B cell (primary cell): Measurements from ENCODE around the gene FAM110C. TPM values are rescaled to one million over a fixed set of nuclear protein-coding genes. Genes with fewer than 3 reads are reported as not detected.
"Not testable (repeated sequence)": the region's sequence is repeated elsewhere in the genome, so short reads cannot be mapped to it uniquely, and the experiment has no call there.

Experiments used
- ATAC-seq: fragments of 200-7000 bp; cut with Tn5 transposase; one replicate; pipeline ENCODE4 v1.10.0; 2021; ENCODE audit warnings: low read depth, mild to moderate bottlenecking, moderate number of reproducible peaks, moderate library complexity
- CTCF ChIA-PET: fragments of 350-600 bp; sonication (Branson Sonifier 250); formaldehyde crosslinking; loops from one replicate; lab custom pipeline; 2021; ENCODE audit warnings: antibody characterized with exemption, inconsistent platforms; lab: Charles Lee
- POLR2A ChIA-PET: fragments of 350-600 bp; sonication (Branson Sonifier 250); formaldehyde crosslinking; loops from one replicate; lab custom pipeline; 2021; ENCODE audit warnings: antibody characterized with exemption; lab: Charles Lee
- DNase-seq: peaks from one replicate; pipeline ENCODE4 v3.0.0; 2013
- H2AFZ ChIP-seq: 2 replicates; pipeline ENCODE4 v1.6.1; 2012; ENCODE audit warnings: mild to moderate bottlenecking, low read depth, low read length; ENCODE audit not compliant: insufficient read depth, poor library complexity, severe bottlenecking
- H3K27ac ChIP-seq, 2 donors: 1 replicate in 1 of 2; 2 replicates in 1 of 2; pipeline ENCODE4 v1.5.1; 2012 to 2013; ENCODE audit warnings: low read length in 2 of 2, mild to moderate bottlenecking in 2 of 2, moderate library complexity in 1 of 2
- H3K27me3 ChIP-seq, 4 experiments: fragments of 200-600 bp in 1 of 4; sonication (generic) in 1 of 4; replicated peaks in 1 of 4; 1 replicate in 2 of 4; 2 replicates in 2 of 4; pipeline versions ENCODE4 v1.6.1 to v1.7.0; 2013 to 2016; ENCODE audit warnings: low read length in 3 of 4, mild to moderate bottlenecking in 2 of 4, mixed read lengths in 1 of 4, moderate library complexity in 1 of 4; ENCODE audit not compliant: insufficient read depth in 4 of 4, control insufficient read depth in 3 of 4; ENCODE audit errors: control extremely low read depth in 1 of 4
- H3K36me3 ChIP-seq, 2 experiments: replicated peaks in 1 of 2; 1 replicate in 1 of 2; 2 replicates in 1 of 2; pipeline versions ENCODE4 v1.6.1 to v1.7.1; 2013; ENCODE audit warnings: low read length in 1 of 2; ENCODE audit not compliant: insufficient read depth in 2 of 2, control insufficient read depth in 1 of 2; ENCODE audit errors: control extremely low read depth in 1 of 2, extremely low read depth in 1 of 2
- H3K4me1 ChIP-seq, 2 donors: fragments of 200-600 bp in 1 of 2; sonication (generic) in 1 of 2; 1 replicate in 1 of 2; 2 replicates in 1 of 2; pipeline versions ENCODE4 v1.5.1 to v1.6.1; 2013 to 2017; ENCODE audit warnings: low read length in 2 of 2; ENCODE audit not compliant: control insufficient read depth in 2 of 2, insufficient read depth in 2 of 2
- H3K4me2 ChIP-seq: replicated peaks from 2 replicates; pipeline ENCODE3; 2012; ENCODE audit warnings: mild to moderate bottlenecking, low read depth, low read length; ENCODE audit not compliant: poor library complexity, severe bottlenecking
- H3K4me3 ChIP-seq, 5 experiments: fragments of 200-600 bp in 1 of 5; sonication (generic) in 1 of 5; 1 replicate in 3 of 5; 2 replicates in 2 of 5; pipeline versions ENCODE4 v1.5.1 to v1.7.0; 2011 to 2016; ENCODE audit warnings: low read length in 4 of 5, mild to moderate bottlenecking in 4 of 5, low read depth in 2 of 5, control low read depth in 1 of 5, moderate library complexity in 1 of 5; ENCODE audit not compliant: insufficient read depth in 1 of 5; ENCODE audit errors: control extremely low read depth in 1 of 5, extremely low read depth in 1 of 5
- H3K79me2 ChIP-seq: fragments of 200-600 bp; sonication (generic); one replicate; pipeline ENCODE4 v1.6.0; 2016; ENCODE audit warnings: low read length; ENCODE audit not compliant: control insufficient read depth, insufficient read depth
- H3K9ac ChIP-seq: fragments of 200-600 bp; sonication (generic); 2 replicates; pipeline ENCODE4 v1.6.1; 2017; ENCODE audit warnings: mild to moderate bottlenecking, low read length, moderate library complexity
- H3K9me3 ChIP-seq, 3 donors: one replicate each; pipeline versions ENCODE4 v1.6.1 to v1.7.1; 2013; ENCODE audit warnings: low read length in 2 of 3; ENCODE audit not compliant: control insufficient read depth in 2 of 3, insufficient read depth in 1 of 3; ENCODE audit errors: control extremely low read depth in 1 of 3
- H4K20me1 ChIP-seq: 2 replicates; pipeline ENCODE4 v1.6.0; 2012; ENCODE audit warnings: mild to moderate bottlenecking, low read length; ENCODE audit not compliant: insufficient read depth, control insufficient read depth, poor library complexity, severe bottlenecking
- H3K27ac Mint-ChIP-seq: one replicate; pipeline ENCODE4 v1.8.0; 2021; ENCODE audit warnings: mixed read lengths
- H3K27me3 Mint-ChIP-seq: one replicate; pipeline ENCODE4 v1.8.0; 2021; ENCODE audit warnings: mixed read lengths
- H3K4me1 Mint-ChIP-seq: one replicate; pipeline ENCODE4 v1.8.0; 2021; ENCODE audit warnings: mixed read lengths
- H3K4me3 Mint-ChIP-seq: one replicate; pipeline ENCODE4 v1.8.0; 2021; ENCODE audit warnings: mixed read lengths
- H3K9me3 Mint-ChIP-seq: one replicate; pipeline ENCODE4 v1.8.0; 2022; ENCODE audit warnings: mixed read lengths; ENCODE audit not compliant: insufficient read depth
- EZH2 ChIP-seq: IDR thresholded peaks from 2 replicates; pipeline ENCODE4 v1.6.1; 2012; ENCODE audit warnings: borderline replicate concordance, low read depth, mild to moderate bottlenecking, moderate library complexity, low read length; ENCODE audit not compliant: insufficient read depth, poor library complexity, severe bottlenecking
- WGBS: methylation state at CpG from one replicate; pipeline ENCODE4 v1.1.5; 2013; ENCODE audit warnings: missing lambda C conversion rate; ENCODE audit not compliant: insufficient coverage; 5-methylcytosine and 5-hydroxymethylcytosine counted together
- intact Hi-C: fragments of 100-400 bp; cut with micrococcal nuclease; formaldehyde crosslinking; loops from one replicate; pipeline ENCODE4 v1.10.0; 2022
- polyA plus RNA-seq: library from polyadenylated mRNA; depleted of rRNA; stranded (reverse); fragments of >200 nt; gene quantifications from 2 replicates; pipeline ENCODE4 v1.2.3, GENCODE V29; 2012
- total RNA-seq, 2 donors: library from RNA; stranded (reverse); fragments of 120-200 nt in 1 of 2; gene quantifications; 1 replicate in 1 of 2; 2 replicates in 1 of 2; pipeline versions ENCODE4 v1.2.3 to v1.2.4, GENCODE V29; 2013 to 2022
- TF ChIP-seq, protein P1 (sequence below): fragments of 200-600 bp; IDR thresholded peaks from one replicate; pipeline ENCODE4 v1.8.0; 2022; ENCODE audit warnings: antibody characterized with exemption, mild to moderate bottlenecking

Gene FAM110C
- total and polyA plus RNA-seq, 2 donors (not counting 1 experiment from before 2014, with no cell fraction given): not detected

DNA sequence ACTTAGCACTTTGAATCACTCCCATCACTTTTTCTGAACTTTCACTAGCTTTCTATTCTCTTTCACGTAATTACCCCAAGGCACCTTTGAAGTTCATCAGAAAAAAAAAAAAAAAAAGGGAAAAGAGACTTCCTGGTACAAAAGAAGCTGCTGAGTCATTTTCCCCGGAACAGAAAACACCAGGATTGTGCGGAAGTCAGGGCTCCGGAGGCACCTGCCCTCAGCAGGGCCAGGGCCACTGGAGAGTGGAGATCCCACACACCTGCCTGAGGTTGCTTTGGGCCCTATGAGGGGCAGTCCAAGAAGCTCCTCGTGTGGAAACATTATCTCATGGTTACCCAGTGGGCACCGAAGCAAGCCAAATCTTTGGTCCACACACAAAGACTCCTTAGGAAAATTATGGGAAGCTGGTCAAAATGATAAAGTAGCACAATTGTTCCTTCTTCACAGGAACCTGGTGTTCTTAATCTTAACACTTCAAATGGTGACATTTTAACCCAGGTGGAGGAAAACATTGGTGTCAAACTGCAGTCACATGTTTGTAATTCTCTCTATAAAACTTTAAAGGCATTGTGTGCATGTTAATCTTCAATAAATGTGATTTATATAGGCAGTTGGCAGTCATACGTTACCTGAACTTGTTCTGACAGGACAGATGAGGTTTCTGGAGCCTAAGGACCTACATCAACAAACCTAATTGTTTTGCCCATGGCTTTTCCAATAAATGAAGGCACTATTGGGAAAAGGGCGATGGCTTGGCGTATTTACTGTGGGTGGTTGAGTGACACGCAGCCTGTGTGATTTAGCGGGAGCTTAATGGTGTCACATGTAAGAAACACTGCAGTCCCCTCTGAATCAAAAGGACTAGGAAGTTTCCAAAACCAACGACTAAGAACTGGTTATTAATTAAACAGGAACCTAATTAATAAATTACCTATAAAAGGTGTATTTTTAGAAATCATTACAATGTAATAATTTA lies 23.4 kb upstream of the FAM110C start:
- DNase-seq (no peak), ATAC-seq (no peak)
- Histone ChIP-seq H2AFZ (no peak overlapping the region), H4K20me1 (no peaks in the 10 kb centered on the region), H3K27me3 (peaks cover 0 to 3% (median 0%) of the 10 kb centered on the region in 4 experiments), H3K36me3 (no peaks in the 10 kb centered on the region), H3K4me2 (no peak overlapping the region), H3K79me2 (no peaks in the 10 kb centered on the region), H3K27ac (no peak overlapping the region), H3K9me3 (peaks cover 0 to 4% (median 0%) of the 10 kb centered on the region in 3 donors), H3K4me3 (no peak overlapping the region), H3K4me1 (no peaks in the 10 kb centered on the region), H3K9ac (no peak overlapping the region)
- Mint-ChIP-seq H3K4me1 (no peaks in the 10 kb centered on the region), H3K9me3 (no peaks in the 10 kb centered on the region), H3K27me3 (peaks cover 4% of the 10 kb centered on the region), H3K4me3 (no peak overlapping the region), H3K27ac (no peak overlapping the region)
- WGBS: 58% methylated on average over 4 of the region's 12 CpGs
- TF ChIP-seq EZH2: no peak
- TF ChIP-seq, protein P1, sequence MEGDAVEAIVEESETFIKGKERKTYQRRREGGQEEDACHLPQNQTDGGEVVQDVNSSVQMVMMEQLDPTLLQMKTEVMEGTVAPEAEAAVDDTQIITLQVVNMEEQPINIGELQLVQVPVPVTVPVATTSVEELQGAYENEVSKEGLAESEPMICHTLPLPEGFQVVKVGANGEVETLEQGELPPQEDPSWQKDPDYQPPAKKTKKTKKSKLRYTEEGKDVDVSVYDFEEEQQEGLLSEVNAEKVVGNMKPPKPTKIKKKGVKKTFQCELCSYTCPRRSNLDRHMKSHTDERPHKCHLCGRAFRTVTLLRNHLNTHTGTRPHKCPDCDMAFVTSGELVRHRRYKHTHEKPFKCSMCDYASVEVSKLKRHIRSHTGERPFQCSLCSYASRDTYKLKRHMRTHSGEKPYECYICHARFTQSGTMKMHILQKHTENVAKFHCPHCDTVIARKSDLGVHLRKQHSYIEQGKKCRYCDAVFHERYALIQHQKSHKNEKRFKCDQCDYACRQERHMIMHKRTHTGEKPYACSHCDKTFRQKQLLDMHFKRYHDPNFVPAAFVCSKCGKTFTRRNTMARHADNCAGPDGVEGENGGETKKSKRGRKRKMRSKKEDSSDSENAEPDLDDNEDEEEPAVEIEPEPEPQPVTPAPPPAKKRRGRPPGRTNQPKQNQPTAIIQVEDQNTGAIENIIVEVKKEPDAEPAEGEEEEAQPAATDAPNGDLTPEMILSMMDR: no peak
- ChIA-PET CTCF (no interaction called here), POLR2A (no interaction called here)
- intact Hi-C loops: no loop called here

DNA sequence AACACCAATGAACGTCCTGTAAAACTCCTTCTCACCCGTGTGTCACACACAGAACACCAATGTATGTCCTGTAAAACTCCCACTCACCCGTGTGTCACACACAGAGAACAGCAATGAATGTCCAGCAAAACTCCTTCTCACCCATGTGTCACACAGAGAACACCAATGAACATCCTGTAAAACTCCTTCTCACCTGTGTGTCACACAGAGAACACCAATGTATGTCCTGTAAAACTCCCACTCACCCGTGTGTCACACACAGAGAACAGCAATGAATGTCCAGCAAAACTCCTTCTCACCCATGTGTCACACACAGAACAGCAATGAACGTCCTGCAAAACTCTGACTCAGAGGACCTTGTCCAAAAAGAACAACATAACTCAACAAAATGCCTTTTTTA lies 22.3 kb upstream of the FAM110C start:
- H3K9me3 ChIP-seq, H3K79me2 ChIP-seq, H4K20me1 ChIP-seq, ATAC-seq, H3K4me3 ChIP-seq, H3K4me1 ChIP-seq, H3K27ac Mint-ChIP-seq, H3K27ac ChIP-seq, H3K27me3 Mint-ChIP-seq, H3K36me3 ChIP-seq, H3K4me2 ChIP-seq, H3K9ac ChIP-seq, H2AFZ ChIP-seq, DNase-seq, H3K4me3 Mint-ChIP-seq, POLR2A ChIA-PET, H3K27me3 ChIP-seq, CTCF ChIA-PET, H3K9me3 Mint-ChIP-seq, H3K4me1 Mint-ChIP-seq, intact Hi-C loops: not testable (repeated sequence)
- WGBS: 81% methylated on average over 4 of the region's 5 CpGs
